A549 (cell line): ENCODE measurements around the gene MEGF8.

ENCODE experiments used
- CEBPB ChIP-seq, 2 experiments: fragments of >200 bp in 1 of 2; sonication (Bioruptor Twin) in 1 of 2; formaldehyde crosslinking in 1 of 2; IDR thresholded peaks; 2 replicates each; pipeline ENCODE4 v1.6.1; 2012 to 2016
- HDAC2 ChIP-seq: fragments of 200-600 bp; sonication (generic); IDR thresholded peaks from 2 replicates; pipeline ENCODE4 v1.6.1; 2016
- HEYL ChIP-seq: fragments of 250-450 bp; sonication (Bioruptor Pico); IDR thresholded peaks from 2 replicates; pipeline ENCODE4 v1.8.0; 2021; ENCODE audit warnings: mild to moderate bottlenecking, moderate library complexity
- JUNB ChIP-seq: fragments of >200 bp; sonication (Bioruptor Twin); formaldehyde crosslinking; IDR thresholded peaks from 2 replicates; pipeline ENCODE4 v1.6.1; 2016
- POLR2AphosphoS2 ChIP-seq: conservative IDR thresholded peaks from 2 replicates; pipeline ENCODE4 v1.6.1; 2012; ENCODE audit warnings: low read length, improper control_type of control experiment, inconsistent platforms
- ZFP36 ChIP-seq: fragments of 450-650 bp; IDR thresholded peaks from 2 replicates; pipeline ENCODE4 v1.6.1; 2014; ENCODE audit warnings: borderline replicate concordance; ENCODE audit not compliant: partially characterized antibody
- TF ChIP-seq, protein P1 (sequence below): fragments of >200 bp; sonication (Bioruptor Twin); formaldehyde crosslinking; IDR thresholded peaks from 3 replicates; pipeline ENCODE4 v1.5.1; 2016

DNA sequence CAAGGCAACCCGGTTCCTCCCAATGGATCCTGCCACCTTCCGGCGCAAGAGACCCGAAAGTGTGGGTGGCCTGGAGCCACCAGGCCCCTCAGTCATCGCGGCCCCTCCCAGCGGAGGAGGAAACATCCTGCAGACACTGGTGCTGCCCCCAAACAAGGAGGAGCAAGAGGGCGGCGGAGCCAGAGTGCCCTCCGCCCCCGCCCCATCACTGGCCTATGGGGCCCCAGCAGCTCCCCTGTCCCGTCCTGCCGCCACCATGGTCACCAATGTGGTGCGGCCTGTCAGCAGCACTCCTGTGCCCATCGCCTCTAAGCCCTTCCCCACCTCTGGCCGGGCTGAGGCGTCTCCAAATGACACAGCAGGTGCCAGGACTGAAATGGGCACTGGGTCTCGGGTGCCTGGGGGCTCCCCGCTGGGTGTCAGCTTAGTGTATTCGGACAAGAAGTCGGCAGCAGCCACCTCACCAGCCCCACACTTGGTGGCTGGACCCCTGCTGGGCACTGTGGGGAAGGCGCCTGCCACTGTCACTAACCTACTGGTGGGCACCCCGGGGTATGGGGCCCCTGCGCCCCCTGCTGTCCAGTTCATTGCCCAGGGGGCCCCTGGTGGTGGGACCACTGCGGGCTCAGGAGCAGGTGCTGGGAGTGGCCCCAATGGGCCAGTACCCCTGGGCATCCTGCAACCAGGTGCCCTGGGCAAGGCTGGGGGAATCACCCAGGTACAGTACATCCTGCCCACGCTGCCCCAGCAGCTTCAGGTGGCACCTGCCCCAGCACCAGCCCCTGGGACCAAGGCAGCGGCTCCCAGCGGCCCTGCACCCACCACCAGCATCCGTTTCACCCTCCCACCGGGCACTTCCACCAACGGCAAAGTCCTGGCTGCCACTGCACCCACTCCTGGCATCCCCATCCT, 34.7 kb upstream of the MEGF8 start:
- TF ChIP-seq, protein P1, sequence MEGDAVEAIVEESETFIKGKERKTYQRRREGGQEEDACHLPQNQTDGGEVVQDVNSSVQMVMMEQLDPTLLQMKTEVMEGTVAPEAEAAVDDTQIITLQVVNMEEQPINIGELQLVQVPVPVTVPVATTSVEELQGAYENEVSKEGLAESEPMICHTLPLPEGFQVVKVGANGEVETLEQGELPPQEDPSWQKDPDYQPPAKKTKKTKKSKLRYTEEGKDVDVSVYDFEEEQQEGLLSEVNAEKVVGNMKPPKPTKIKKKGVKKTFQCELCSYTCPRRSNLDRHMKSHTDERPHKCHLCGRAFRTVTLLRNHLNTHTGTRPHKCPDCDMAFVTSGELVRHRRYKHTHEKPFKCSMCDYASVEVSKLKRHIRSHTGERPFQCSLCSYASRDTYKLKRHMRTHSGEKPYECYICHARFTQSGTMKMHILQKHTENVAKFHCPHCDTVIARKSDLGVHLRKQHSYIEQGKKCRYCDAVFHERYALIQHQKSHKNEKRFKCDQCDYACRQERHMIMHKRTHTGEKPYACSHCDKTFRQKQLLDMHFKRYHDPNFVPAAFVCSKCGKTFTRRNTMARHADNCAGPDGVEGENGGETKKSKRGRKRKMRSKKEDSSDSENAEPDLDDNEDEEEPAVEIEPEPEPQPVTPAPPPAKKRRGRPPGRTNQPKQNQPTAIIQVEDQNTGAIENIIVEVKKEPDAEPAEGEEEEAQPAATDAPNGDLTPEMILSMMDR = peak; percentile 88
- no peak for TF ChIP-seq HDAC2
- TF ChIP-seq POLR2AphosphoS2 = no peak
- TF ChIP-seq ZFP36 = no peak
- no peak for TF ChIP-seq CEBPB (IDR thresholded peaks at IDR 0.05)
- no peak for TF ChIP-seq HEYL (CRISPR knock-in tag)
- TF ChIP-seq JUNB = no peak
